KMS-11 (cell line): ENCODE measurements around the gene SLC8A3.

Experiments
- H2AFZ ChIP-seq: fragments of 200-600 bp; sonication (generic); 2 replicates; pipeline ENCODE4 v1.6.1; 2016; ENCODE audit warnings: antibody characterized with exemption, mixed run types, low read depth
- H3K27ac ChIP-seq: fragments of 200-600 bp; sonication (generic); 2 replicates; pipeline ENCODE4 v1.6.1; 2016; ENCODE audit warnings: mild to moderate bottlenecking, mixed run types
- H3K27me3 ChIP-seq: fragments of 200-600 bp; sonication (generic); 2 replicates; pipeline ENCODE4 v1.6.1; 2017; ENCODE audit warnings: mild to moderate bottlenecking, low read depth, mixed run types, moderate library complexity; ENCODE audit not compliant: insufficient read depth
- H3K36me3 ChIP-seq: fragments of 200-600 bp; sonication (generic); 2 replicates; pipeline ENCODE4 v1.6.1; 2017; ENCODE audit warnings: mild to moderate bottlenecking, mixed run types; ENCODE audit not compliant: insufficient read depth
- H3K4me1 ChIP-seq: fragments of 200-600 bp; sonication (generic); 2 replicates; pipeline ENCODE4 v1.6.1; 2016; ENCODE audit warnings: mild to moderate bottlenecking, low read depth, mixed run types; ENCODE audit not compliant: poor library complexity, severe bottlenecking
- H3K4me2 ChIP-seq: fragments of 200-600 bp; sonication (generic); 2 replicates; pipeline ENCODE4 v1.7.0; 2016; ENCODE audit warnings: mild to moderate bottlenecking, mixed run types
- H3K4me3 ChIP-seq: fragments of 200-600 bp; sonication (generic); IDR thresholded peaks from 2 replicates; pipeline ENCODE4 v1.6.1; 2017; ENCODE audit warnings: low read depth, low read length, mixed read lengths; ENCODE audit not compliant: insufficient read depth
- H3K79me2 ChIP-seq: fragments of 200-600 bp; sonication (generic); 2 replicates; pipeline ENCODE4 v1.6.1; 2016; ENCODE audit warnings: low read depth, mixed run types; ENCODE audit not compliant: insufficient read depth
- H3K9ac ChIP-seq: fragments of 200-600 bp; sonication (generic); 2 replicates; pipeline ENCODE4 v1.6.1; 2016; ENCODE audit warnings: mild to moderate bottlenecking, mixed run types
- H4K20me1 ChIP-seq: fragments of 200-600 bp; sonication (generic); 2 replicates; pipeline ENCODE4 v1.6.1; 2016; ENCODE audit warnings: mild to moderate bottlenecking, mixed run types; ENCODE audit not compliant: insufficient read depth
- TF ChIP-seq, protein P1 (sequence below): fragments of 200-600 bp; sonication (generic); conservative IDR thresholded peaks from 2 replicates; pipeline ENCODE4 v1.6.1; 2017; ENCODE audit warnings: low read depth, mild to moderate bottlenecking, antibody characterized with exemption, low read length, moderate library complexity, mixed read lengths

The SLC8A3 gene

DNA sequence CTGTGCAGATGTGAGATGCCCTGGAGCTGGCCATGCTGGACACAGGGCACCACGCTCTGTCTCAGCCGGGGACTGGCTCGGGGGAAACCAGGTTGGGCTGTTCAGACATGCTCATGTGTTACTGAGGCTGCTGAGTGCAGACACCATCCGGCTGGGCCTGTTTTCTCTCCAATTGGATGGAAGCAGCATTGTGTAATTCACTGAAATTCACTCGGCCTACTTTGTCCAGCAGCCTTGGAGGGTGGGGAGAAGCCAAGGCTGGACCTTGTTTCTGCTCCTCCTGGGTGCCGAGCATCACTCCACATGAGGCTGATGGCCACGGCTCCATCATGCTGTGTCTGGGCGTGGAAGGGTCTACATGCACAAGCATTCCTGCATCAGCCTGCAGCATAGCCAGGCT is 178.8 kb downstream of the SLC8A3 start:
- no peaks in the 10 kb centered on the region for H3K27me3 ChIP-seq
- no peaks in the 10 kb centered on the region for H4K20me1 ChIP-seq
- H3K79me2 ChIP-seq = no peaks in the 10 kb centered on the region
- no peaks in the 10 kb centered on the region for H3K36me3 ChIP-seq
- no peak overlapping the region for H3K4me2 ChIP-seq
- H3K27ac ChIP-seq = no peak overlapping the region
- H3K4me1 ChIP-seq = no peaks in the 10 kb centered on the region
- TF ChIP-seq, protein P1, sequence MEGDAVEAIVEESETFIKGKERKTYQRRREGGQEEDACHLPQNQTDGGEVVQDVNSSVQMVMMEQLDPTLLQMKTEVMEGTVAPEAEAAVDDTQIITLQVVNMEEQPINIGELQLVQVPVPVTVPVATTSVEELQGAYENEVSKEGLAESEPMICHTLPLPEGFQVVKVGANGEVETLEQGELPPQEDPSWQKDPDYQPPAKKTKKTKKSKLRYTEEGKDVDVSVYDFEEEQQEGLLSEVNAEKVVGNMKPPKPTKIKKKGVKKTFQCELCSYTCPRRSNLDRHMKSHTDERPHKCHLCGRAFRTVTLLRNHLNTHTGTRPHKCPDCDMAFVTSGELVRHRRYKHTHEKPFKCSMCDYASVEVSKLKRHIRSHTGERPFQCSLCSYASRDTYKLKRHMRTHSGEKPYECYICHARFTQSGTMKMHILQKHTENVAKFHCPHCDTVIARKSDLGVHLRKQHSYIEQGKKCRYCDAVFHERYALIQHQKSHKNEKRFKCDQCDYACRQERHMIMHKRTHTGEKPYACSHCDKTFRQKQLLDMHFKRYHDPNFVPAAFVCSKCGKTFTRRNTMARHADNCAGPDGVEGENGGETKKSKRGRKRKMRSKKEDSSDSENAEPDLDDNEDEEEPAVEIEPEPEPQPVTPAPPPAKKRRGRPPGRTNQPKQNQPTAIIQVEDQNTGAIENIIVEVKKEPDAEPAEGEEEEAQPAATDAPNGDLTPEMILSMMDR = no peak
- no peak overlapping the region for H2AFZ ChIP-seq
- no peak overlapping the region for H3K4me3 ChIP-seq
- H3K9ac ChIP-seq = no peak overlapping the region

DNA sequence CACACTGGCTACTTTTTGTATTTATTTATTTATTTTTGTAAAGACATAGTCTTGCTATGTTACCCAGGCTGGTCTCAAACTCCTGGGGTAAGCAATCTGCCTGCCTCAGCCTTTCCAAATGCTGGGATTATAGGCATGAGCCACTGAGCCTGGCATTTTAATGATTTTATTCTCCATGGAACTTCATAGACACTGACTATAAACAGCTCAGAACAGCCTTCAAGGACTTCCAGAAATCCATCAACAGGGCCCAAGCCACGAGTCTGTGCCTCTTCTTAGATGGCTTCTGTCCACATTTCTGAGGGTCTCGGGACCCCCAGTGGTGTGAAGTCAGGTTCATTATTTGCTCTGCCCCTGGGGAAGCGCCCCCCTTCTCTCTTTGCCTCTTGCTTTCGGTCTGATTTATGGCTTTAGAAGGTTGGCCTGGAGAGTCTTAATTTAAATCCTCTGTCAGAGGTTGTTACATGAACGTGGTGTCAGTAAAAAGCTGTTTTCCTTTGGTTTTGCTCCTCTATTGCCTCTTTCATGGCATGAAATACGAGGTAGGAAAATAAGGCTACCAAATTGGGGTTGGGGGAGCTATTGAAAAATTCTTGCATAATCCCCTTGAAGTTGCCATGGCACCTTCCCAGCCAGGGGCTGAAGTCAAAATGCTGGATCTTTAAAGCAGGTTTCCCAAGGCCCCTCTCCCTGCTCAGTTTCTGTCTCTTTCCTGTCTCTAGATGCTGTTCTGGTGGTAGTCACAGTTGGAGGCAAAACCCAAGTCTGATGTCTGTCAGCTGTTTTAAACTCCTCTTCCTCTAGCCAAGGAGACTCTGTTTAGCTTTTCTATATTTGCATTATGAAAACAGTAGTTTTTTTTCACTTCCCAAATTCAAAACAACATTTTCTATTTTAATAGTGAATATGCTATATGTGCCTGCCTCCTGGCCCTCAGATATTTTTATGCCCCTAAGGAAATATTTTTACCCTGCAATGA is 180.2 kb downstream of the SLC8A3 start:
- Histone ChIP-seq H3K9ac (no peak overlapping the region), H4K20me1 (no peaks in the 10 kb centered on the region), H3K79me2 (no peaks in the 10 kb centered on the region), H3K4me1 (no peaks in the 10 kb centered on the region), H3K36me3 (no peaks in the 10 kb centered on the region), H2AFZ (no peak overlapping the region), H3K27ac (no peak overlapping the region), H3K4me2 (no peak overlapping the region), H3K4me3 (no peak overlapping the region), H3K27me3 (no peaks in the 10 kb centered on the region)
- TF ChIP-seq, protein P1 = no peak

DNA sequence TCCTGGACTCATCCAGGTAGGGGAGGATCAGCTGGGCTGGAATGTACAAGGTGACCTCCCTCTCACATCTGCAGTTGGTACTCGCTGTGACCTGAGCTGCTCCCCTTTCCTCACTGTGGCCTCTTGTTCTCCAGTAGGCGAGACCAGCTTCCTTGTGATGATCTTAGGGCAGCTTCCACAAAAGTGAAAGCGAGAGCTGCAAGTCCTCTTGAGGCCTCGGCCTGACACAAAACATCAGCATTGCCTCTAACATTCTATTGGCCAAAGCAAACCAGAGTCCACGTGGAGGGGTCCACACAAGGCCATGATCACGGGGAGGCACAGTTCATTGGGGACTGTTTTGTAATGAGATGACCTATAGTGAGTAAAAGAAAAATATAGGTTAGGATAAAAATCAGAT is 182.1 kb downstream of the SLC8A3 start:
- H3K27me3 ChIP-seq = no peaks in the 10 kb centered on the region
- H3K27ac ChIP-seq = no peak overlapping the region
- no peaks in the 10 kb centered on the region for H3K36me3 ChIP-seq
- H4K20me1 ChIP-seq = no peaks in the 10 kb centered on the region
- no peaks in the 10 kb centered on the region for H3K4me1 ChIP-seq
- no peak overlapping the region for H3K9ac ChIP-seq
- TF ChIP-seq, protein P1 = no peak
- H2AFZ ChIP-seq = no peak overlapping the region
- no peak overlapping the region for H3K4me3 ChIP-seq
- no peak overlapping the region for H3K4me2 ChIP-seq
- no peaks in the 10 kb centered on the region for H3K79me2 ChIP-seq

- Histone ChIP-seq H3K9ac (no peak overlapping the region), H3K4me1 (no peaks in the 10 kb centered on the region), H3K4me2 (no peak overlapping the region)
These were observed 183.4 kb downstream of the SLC8A3 start for GRCh38 chr14:70005281-70005805.

More at GRCh38 chr14:70005281-70005805, 183.4 kb downstream of the SLC8A3 start:
- Histone ChIP-seq H4K20me1 (no peaks in the 10 kb centered on the region), H3K4me3 (no peak overlapping the region), H3K79me2 (no peaks in the 10 kb centered on the region), H3K36me3 (no peaks in the 10 kb centered on the region), H3K27ac (no peak overlapping the region), H2AFZ (no peak overlapping the region), H3K27me3 (no peaks in the 10 kb centered on the region)
- TF ChIP-seq, protein P1 = no peak
